Measurements from ENCODE around the gene EXOC4.
A peak's percentile ranks its signal among the peaks of the same experiment; 100 is the strongest.

The EXOC4 gene

GRCh38 chr7:133428876-133429275 is 176.0 kb downstream of the EXOC4 start:
- no peak for DNase-seq (ENCODE audit: low read depth in 2 of 2)

- no peak for DNase-seq (ENCODE audit: low read depth in 2 of 2)
Measured at GRCh38 chr7:133429371-133429770, 176.5 kb downstream of the EXOC4 start.

GRCh38 chr7:133431134-133431724 is 178.4 kb downstream of the EXOC4 start:
- no peak for DNase-seq (ENCODE audit: low read depth in 2 of 2)

- DNase-seq (ENCODE audit: low read depth in 2 of 2), result no peak
Measured at GRCh38 chr7:133433165-133433812, 180.4 kb downstream of the EXOC4 start.

- DNase-seq (ENCODE audit: low read depth in 2 of 2), result no peak
Measured at GRCh38 chr7:133434246-133434865, 181.5 kb downstream of the EXOC4 start.

GRCh38 chr7:133436014-133436428 is 183.1 kb downstream of the EXOC4 start:
- DNase-seq (ENCODE audit: low read depth in 2 of 2), result no peak

GRCh38 chr7:133437544-133437943 is 184.7 kb downstream of the EXOC4 start:
- DNase-seq (ENCODE audit: low read depth in 2 of 2), result no peak

- no peak for DNase-seq (ENCODE audit: low read depth in 2 of 2)
Measured at GRCh38 chr7:133442818-133443217, 189.9 kb downstream of the EXOC4 start.

- DNase-seq (ENCODE audit: low read depth in 2 of 2), result no peak
Measured at GRCh38 chr7:133445617-133446016, 192.7 kb downstream of the EXOC4 start.

- no peak for DNase-seq (ENCODE audit: low read depth in 2 of 2)
Measured at GRCh38 chr7:133448012-133448411, 195.1 kb downstream of the EXOC4 start.

GRCh38 chr7:133452577-133452976 is 199.7 kb downstream of the EXOC4 start:
- DNase-seq (ENCODE audit: low read depth in 2 of 2), result no peak

GRCh38 chr7:133458688-133459087 is 205.8 kb downstream of the EXOC4 start:
- no peak for DNase-seq (ENCODE audit: low read depth in 2 of 2)

- no peak for DNase-seq (ENCODE audit: low read depth in 2 of 2)
Measured at GRCh38 chr7:133461421-133461820, 208.5 kb downstream of the EXOC4 start.

- no peak for DNase-seq (ENCODE audit: low read depth in 2 of 2)
Measured at GRCh38 chr7:133475655-133476054, 222.8 kb downstream of the EXOC4 start.

- no peak for DNase-seq (ENCODE audit: low read depth in 2 of 2)
Measured at GRCh38 chr7:133477791-133478190, 224.9 kb downstream of the EXOC4 start.

GRCh38 chr7:133478591-133479135 is 225.8 kb downstream of the EXOC4 start:
- DNase-seq (ENCODE audit: low read depth in 2 of 2), result no peak

GRCh38 chr7:133479456-133480065 is 226.7 kb downstream of the EXOC4 start:
- DNase-seq (ENCODE audit: low read depth in 2 of 2), result no peak

- no peak for DNase-seq (ENCODE audit: low read depth in 2 of 2)
Measured at GRCh38 chr7:133480868-133481267, 228.0 kb downstream of the EXOC4 start.

- DNase-seq (ENCODE audit: low read depth in 2 of 2), result no peak
Measured at GRCh38 chr7:133481676-133482075, 228.8 kb downstream of the EXOC4 start.

- DNase-seq (ENCODE audit: low read depth in 2 of 2), result no peak
Measured at GRCh38 chr7:133482599-133482998, 229.7 kb downstream of the EXOC4 start.

- peak; percentile 17 to 44 for DNase-seq (ENCODE audit: low read depth in 2 of 2)
Measured at GRCh38 chr7:133484086-133484485, 231.2 kb downstream of the EXOC4 start.

GRCh38 chr7:133489906-133490305 is 237.0 kb downstream of the EXOC4 start:
- no peak for DNase-seq (ENCODE audit: low read depth in 2 of 2)
